HG03354 (cell line): ENCODE measurements around the gene TAT.

ENCODE experiments used
- ATAC-seq: cut with Tn5 transposase; IDR thresholded peaks from one replicate; pipeline ENCODE4 v1.9.1; 2021; ENCODE audit warnings: mild to moderate bottlenecking; ENCODE audit not compliant: unreplicated experiment, poor library complexity, severe bottlenecking

TAT gene

GRCh38 chr16:71552698-71553503, 24.0 kb downstream of the TAT start:
- ATAC-seq, result no peak

GRCh38 chr16:71547168-71547567, 29.7 kb downstream of the TAT start:
- ATAC-seq, result no peak

GRCh38 chr16:71542377-71542776, 34.5 kb downstream of the TAT start:
- ATAC-seq, result peak; percentile 62

DNA sequence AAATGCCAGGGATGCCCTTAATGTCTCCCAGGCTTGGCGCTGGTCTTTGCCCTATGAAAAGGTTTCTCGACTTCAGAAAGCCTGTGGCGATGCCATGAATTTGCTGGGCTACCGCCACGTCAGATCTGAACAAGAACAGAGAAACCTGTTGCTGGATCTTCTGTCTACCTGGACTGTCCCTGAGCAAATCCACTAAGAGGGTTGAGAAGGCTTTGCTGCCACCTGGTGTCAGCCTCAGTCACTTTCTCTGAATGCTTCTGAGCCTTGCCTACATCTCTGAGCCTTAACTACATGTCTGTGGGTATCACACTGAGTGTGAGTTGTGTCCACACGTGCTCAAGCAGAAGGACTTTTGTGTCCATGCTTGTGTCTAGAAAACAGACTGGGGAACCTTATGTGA, 39.2 kb downstream of the TAT start:
- peak; percentile 75 for ATAC-seq

DNA sequence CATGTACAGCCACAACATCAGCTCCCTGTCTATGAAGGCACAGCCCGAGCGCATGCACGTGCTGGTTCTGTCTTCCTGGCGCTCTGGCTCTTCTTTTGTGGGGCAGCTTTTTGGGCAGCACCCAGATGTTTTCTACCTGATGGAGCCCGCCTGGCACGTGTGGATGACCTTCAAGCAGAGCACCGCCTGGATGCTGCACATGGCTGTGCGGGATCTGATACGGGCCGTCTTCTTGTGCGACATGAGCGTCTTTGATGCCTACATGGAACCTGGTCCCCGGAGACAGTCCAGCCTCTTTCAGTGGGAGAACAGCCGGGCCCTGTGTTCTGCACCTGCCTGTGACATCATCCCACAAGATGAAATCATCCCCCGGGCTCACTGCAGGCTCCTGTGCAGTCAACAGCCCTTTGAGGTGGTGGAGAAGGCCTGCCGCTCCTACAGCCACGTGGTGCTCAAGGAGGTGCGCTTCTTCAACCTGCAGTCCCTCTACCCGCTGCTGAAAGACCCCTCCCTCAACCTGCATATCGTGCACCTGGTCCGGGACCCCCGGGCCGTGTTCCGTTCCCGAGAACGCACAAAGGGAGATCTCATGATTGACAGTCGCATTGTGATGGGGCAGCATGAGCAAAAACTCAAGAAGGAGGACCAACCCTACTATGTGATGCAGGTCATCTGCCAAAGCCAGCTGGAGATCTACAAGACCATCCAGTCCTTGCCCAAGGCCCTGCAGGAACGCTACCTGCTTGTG, 40.0 kb downstream of the TAT start:
- no peak for ATAC-seq

DNA sequence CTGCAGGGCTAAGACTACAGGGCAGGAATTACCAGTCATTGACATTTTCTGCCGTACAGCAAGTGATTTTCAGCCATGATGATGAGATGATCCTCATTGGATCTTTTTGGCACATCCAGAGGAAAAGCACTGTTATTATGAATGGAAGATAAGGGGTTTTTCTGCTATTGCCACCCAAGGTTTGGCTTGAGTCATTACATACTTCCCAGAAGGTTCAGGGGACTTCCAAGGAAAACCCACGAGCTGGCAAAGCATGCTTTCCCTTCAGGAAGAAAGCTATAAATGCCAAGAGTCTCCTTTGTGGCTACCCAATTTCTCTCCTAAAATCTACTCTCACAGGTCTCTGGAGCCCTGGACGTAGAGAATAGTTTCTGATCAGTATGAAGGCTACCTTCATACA, 44.5 kb downstream of the TAT start:
- ATAC-seq, result no peak

- no peak for ATAC-seq
Measured at GRCh38 chr16:71528863-71529262, 48.0 kb downstream of the TAT start.

GRCh38 chr16:71528257-71528656, 48.6 kb downstream of the TAT start:
- no peak for ATAC-seq

- no peak for ATAC-seq
Measured at GRCh38 chr16:71526111-71526631, 50.7 kb downstream of the TAT start, which contains the start of gene CHST4. CHST4 (plus strand) TSS chr16:71526426; CDS start chr16:71536678, 10,252 bp downstream.

DNA sequence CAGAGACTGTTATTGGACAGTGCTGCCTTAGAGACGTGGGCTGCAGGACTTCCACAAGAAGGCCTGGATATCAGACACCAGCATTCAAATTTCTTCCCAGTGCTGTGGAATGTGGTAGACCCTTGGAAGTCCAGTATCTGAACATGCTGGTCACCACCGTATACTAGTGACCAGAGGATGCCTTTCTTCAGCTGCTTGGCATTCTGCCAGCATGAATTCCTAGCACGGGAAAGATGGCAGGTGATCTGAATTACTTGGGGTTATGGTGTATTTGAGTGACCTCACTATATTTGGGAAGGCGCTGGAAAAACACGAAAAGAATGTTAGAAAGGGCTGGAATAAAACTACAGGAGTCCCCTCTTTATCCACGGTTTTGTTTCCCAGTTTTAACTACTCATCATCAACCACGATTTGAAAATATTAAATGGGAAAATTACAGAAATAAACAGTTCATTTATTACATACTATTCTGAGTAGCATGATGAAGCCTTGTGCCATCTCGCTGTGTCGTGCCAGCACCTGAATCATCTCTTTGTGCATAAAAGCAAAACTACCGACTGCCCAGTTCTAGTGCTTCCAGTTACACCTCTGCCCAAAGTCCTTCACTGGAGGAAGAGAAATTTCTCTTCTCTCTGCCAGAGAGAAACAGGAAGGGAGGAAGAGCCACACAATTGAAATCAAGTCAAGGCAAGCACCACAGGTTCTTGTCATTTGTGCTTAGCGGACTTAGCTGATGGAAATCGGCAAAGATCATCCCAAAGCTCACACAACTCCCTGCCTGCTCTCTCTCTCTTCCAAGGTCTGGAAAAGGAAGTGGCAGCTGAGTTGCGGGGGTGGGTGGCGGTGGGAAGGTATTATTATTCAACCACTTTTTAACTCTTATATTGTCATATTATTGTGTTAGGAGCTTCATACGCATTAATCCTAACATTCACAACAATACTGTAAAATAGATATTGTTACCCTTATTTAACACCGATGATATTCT, 52.0 kb downstream of the TAT start:
- ATAC-seq, result no peak

- ATAC-seq, result no peak
Measured at GRCh38 chr16:71520550-71520949, 56.3 kb downstream of the TAT start.
